Ishikawa (cell line): ENCODE measurements around the gene C1QA.

Experiments used
- CEBPB ChIP-seq: IDR thresholded peaks from 2 replicates; pipeline ENCODE4 v1.6.1; 2012
- CREB1 ChIP-seq: IDR thresholded peaks from 2 replicates; pipeline ENCODE4 v1.6.1; 2012; ENCODE audit warnings: low read depth
- EGR1 ChIP-seq: IDR thresholded peaks from 2 replicates; pipeline ENCODE4 v1.6.1; 2012
- EP300 ChIP-seq: IDR thresholded peaks from 2 replicates; pipeline ENCODE4 v1.6.1; 2012; ENCODE audit warnings: borderline replicate concordance
- FOXM1 ChIP-seq: IDR thresholded peaks from 2 replicates; pipeline ENCODE4 v1.6.1; 2012; ENCODE audit warnings: low read depth, borderline replicate concordance
- NFIC ChIP-seq: IDR thresholded peaks from 2 replicates; pipeline ENCODE4 v1.6.1; 2012
- RAD21 ChIP-seq: IDR thresholded peaks from 2 replicates; pipeline ENCODE4 v1.6.1; 2012; ENCODE audit warnings: low read depth
- REST ChIP-seq: IDR thresholded peaks from 2 replicates; pipeline ENCODE4 v1.6.1; 2012; ENCODE audit warnings: low read depth, mild to moderate bottlenecking
- TAF1 ChIP-seq: IDR thresholded peaks from 2 replicates; pipeline ENCODE4 v1.6.1; 2012; ENCODE audit warnings: low read depth, mild to moderate bottlenecking
- TCF12 ChIP-seq: IDR thresholded peaks from 2 replicates; pipeline ENCODE4 v1.6.1; 2012; ENCODE audit warnings: low read depth
- TEAD4 ChIP-seq: IDR thresholded peaks from 2 replicates; pipeline ENCODE4 v1.6.1; 2012
- USF1 ChIP-seq: IDR thresholded peaks from 2 replicates; pipeline ENCODE4 v1.6.1; 2012
- YY1 ChIP-seq: IDR thresholded peaks from 2 replicates; pipeline ENCODE4 v1.6.1; 2012; ENCODE audit warnings: low read depth
- ZBTB7A ChIP-seq: IDR thresholded peaks from 2 replicates; pipeline ENCODE4 v1.6.1; 2012; ENCODE audit warnings: low read depth
- TF ChIP-seq, protein P1 (sequence below): IDR thresholded peaks from 2 replicates; pipeline ENCODE4 v1.6.1; 2012

C1QA gene, protein sequence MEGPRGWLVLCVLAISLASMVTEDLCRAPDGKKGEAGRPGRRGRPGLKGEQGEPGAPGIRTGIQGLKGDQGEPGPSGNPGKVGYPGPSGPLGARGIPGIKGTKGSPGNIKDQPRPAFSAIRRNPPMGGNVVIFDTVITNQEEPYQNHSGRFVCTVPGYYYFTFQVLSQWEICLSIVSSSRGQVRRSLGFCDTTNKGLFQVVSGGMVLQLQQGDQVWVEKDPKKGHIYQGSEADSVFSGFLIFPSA

GRCh38 chr1:22636353-22636752 lies at the start of gene C1QA:
C1QA (plus strand) TSS chr1:22636628; CDS start chr1:22637617, 989 bp downstream.
- no peak for TF ChIP-seq EP300

GRCh38 chr1:22587247-22587646 lies 49.2 kb upstream of the C1QA start:
- no peak for TF ChIP-seq RAD21
- TF ChIP-seq, protein P1, sequence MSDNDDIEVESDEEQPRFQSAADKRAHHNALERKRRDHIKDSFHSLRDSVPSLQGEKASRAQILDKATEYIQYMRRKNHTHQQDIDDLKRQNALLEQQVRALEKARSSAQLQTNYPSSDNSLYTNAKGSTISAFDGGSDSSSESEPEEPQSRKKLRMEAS: no peak
- TF ChIP-seq ZBTB7A: no peak
- TF ChIP-seq EGR1: no peak
- no peak for TF ChIP-seq USF1
- TF ChIP-seq FOXM1: no peak
- no peak for TF ChIP-seq CREB1
- no peak for TF ChIP-seq TAF1
- no peak for TF ChIP-seq YY1
- TF ChIP-seq REST: no peak

DNA sequence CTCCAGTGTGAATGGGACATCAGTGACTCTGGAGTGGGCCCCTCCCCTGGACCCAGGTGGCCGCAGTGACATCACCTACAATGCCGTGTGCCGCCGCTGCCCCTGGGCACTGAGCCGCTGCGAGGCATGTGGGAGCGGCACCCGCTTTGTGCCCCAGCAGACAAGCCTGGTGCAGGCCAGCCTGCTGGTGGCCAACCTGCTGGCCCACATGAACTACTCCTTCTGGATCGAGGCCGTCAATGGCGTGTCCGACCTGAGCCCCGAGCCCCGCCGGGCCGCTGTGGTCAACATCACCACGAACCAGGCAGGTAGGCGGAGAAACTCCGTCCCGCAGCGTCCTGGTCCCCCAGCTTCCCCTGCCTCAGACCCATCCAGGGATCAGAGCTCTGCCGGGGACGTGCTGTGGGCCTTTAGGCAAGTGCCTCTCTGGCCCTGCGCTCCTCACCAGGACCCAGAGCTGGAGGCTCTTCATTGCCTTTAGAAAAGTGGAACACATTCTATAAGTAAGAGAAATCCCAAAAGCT lies 47.5 kb upstream of the C1QA start:
- no peak for TF ChIP-seq EGR1
- TF ChIP-seq, protein P1: no peak
- no peak for TF ChIP-seq FOXM1
- no peak for TF ChIP-seq CREB1
- no peak for TF ChIP-seq EP300

- TF ChIP-seq TAF1 (no peak), CEBPB (no peak), YY1 (no peak), REST (no peak), TCF12 (no peak), CREB1 (no peak), EGR1 (no peak), TEAD4 (no peak), EP300 (no peak), RAD21 (no peak), NFIC (no peak)
- TF ChIP-seq, protein P1: no peak
These were observed 44.9 kb upstream of the C1QA start for GRCh38 chr1:22591576-22591975.

GRCh38 chr1:22592051-22592450 lies 44.4 kb upstream of the C1QA start:
- no peak for TF ChIP-seq YY1
- TF ChIP-seq TCF12: no peak
- TF ChIP-seq EGR1: no peak
- no peak for TF ChIP-seq EP300
- TF ChIP-seq RAD21: no peak
- TF ChIP-seq FOXM1: no peak
- no peak for TF ChIP-seq ZBTB7A
- TF ChIP-seq, protein P1: no peak
- TF ChIP-seq REST: no peak
- no peak for TF ChIP-seq TEAD4
- no peak for TF ChIP-seq USF1
- TF ChIP-seq TAF1: no peak
- no peak for TF ChIP-seq CEBPB
- TF ChIP-seq CREB1: no peak
- TF ChIP-seq NFIC: no peak
